Measurements from ENCODE around the gene ADCY5.

ADCY5 gene

DNA sequence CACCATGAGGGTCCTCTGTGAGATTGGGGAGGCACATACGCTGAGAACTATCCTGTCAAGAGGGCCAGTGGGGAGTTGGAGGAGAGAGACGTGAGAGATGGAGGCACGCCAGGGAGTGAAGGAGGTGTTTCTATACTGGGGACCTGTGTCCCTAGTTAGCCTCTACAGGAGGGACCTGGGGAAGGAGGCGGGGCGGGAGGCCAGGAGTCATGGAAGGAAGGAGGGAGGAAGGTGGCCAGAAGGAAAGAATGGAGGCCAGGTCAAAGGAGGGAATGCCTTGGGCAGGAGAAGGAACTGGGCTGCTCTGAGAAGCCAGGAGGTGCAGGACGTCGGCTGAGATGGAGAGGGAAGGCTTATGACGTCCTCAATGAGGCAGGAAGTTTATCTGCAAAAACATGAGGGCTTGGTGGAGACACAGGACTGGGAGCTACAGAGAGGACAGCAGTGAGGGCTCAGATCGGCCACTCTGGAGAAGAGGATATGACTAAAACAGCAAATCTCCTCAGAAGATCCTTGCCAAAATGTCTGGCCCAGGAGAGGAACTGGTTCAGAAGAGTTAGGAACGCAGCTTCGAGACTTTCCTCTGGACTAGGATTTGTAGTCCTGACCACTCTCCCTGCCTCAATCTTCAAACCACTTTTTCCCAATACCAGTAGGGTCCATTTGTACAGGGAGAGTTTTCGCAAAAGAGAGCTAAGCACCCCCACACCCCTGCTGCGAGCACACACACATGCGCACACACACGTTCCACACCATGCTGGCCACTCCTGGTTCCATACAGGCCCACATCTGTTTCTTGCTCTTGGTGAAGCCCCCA lies 59.9 kb downstream of the ADCY5 start:
- FAIRE-seq = no peak

GRCh38 chr3:123388042-123388441 lies 60.8 kb downstream of the ADCY5 start:
- FAIRE-seq (no peak), DNase-seq (ENCODE audit: insufficient read length) (no peak)
- TF ChIP-seq POLR2A (IDR thresholded peaks at IDR 0.05; ENCODE audit: low read depth, low read length) (no peak), TAF1 (IDR thresholded peaks at IDR 0.05; ENCODE audit: borderline replicate concordance, low read depth, low read length) (no peak), POLR2AphosphoS5 (IDR thresholded peaks at IDR 0.05; ENCODE audit: low read depth, low read length) (no peak)

More for the DNA sequence above, 59.9 kb downstream of the ADCY5 start:
- no peak for TF ChIP-seq POLR2A (IDR thresholded peaks at IDR 0.05; ENCODE audit: low read depth, low read length)
- TF ChIP-seq TAF1 (IDR thresholded peaks at IDR 0.05; ENCODE audit: borderline replicate concordance, low read depth, low read length) = no peak
- TF ChIP-seq POLR2AphosphoS5 (IDR thresholded peaks at IDR 0.05; ENCODE audit: low read depth, low read length) = no peak
- DNase-seq (ENCODE audit: insufficient read length) = no peak

DNA sequence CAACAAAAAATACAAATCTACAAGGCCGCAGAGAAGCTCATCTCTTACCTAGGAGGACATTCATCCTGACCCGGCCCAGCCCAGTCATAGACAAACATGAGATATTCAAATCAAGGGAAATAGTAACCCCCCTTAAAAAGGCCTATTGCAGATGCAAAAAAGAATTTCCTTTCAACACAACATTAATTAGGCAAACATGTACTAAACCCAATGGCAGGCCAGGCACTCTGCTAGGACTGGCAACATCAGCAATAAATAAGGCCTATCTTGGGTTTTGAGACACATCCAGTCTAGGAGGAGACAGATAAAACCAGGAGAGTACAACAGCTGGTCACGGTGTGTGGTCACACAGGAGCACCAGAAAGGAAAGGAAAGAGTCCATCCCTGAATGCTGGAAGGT lies 61.4 kb downstream of the ADCY5 start:
- DNase-seq (ENCODE audit: insufficient read length) (no peak), FAIRE-seq (no peak)
- TF ChIP-seq POLR2A (IDR thresholded peaks at IDR 0.05; ENCODE audit: low read depth, low read length) = no peak
- no peak for TF ChIP-seq TAF1 (IDR thresholded peaks at IDR 0.05; ENCODE audit: borderline replicate concordance, low read depth, low read length)
- TF ChIP-seq POLR2AphosphoS5 (IDR thresholded peaks at IDR 0.05; ENCODE audit: low read depth, low read length) = no peak

DNA sequence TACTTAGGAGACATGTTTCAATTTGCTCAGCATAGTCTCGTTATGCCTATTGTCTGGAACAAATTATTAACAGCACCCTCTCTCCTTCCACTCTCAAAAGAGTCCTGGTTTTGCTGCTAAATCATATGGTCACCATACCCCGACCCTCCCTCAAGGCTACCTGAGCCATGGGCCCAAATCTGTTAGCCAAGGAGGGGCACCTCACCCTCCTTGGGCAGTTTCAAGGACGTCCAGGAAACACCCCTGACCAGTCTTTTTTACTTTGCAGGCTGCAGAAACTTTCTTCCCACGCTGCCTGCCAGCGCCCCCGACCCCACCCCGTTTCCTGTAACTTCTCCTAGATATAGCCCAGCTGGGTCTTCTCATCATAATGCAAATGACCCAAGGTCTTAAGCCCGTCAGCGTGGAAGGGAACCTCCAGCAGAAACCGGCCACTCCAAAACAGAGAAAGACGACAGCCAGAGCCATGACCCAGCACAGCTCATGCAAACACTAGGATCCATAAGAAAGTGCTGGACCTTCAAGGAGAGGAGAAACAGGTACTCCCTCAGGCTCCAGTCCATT lies 62.3 kb downstream of the ADCY5 start:
- TF ChIP-seq POLR2AphosphoS5 (IDR thresholded peaks at IDR 0.05; ENCODE audit: low read depth, low read length) = no peak
- no peak for TF ChIP-seq TAF1 (IDR thresholded peaks at IDR 0.05; ENCODE audit: borderline replicate concordance, low read depth, low read length)
- no peak for TF ChIP-seq POLR2A (IDR thresholded peaks at IDR 0.05; ENCODE audit: low read depth, low read length)
- DNase-seq (ENCODE audit: insufficient read length) = no peak
- no peak for FAIRE-seq

DNA sequence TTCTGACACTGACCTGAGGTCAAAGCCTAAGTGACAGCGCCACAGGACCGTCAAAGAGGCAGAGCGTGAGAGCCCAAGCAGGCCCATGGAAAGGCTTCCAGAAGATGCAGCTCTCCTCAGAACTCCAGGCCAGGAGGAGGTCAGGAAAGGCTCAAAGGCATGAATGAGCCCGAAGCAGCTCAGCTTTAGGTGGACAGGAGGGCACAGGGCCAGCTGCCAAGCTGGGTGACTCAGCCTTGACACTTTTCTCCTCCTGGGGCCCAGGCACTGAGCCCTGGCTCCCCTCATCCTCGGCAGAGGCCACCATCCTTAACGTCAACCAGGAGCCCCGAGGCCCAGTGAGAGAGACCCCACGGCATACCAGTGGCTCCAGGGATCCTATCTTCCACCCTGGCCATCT lies 62.9 kb downstream of the ADCY5 start:
- TF ChIP-seq POLR2A (IDR thresholded peaks at IDR 0.05; ENCODE audit: low read depth, low read length) (no peak), TAF1 (IDR thresholded peaks at IDR 0.05; ENCODE audit: borderline replicate concordance, low read depth, low read length) (no peak), POLR2AphosphoS5 (IDR thresholded peaks at IDR 0.05; ENCODE audit: low read depth, low read length) (no peak)
- no peak for FAIRE-seq
- no peak for DNase-seq (ENCODE audit: insufficient read length)

DNA sequence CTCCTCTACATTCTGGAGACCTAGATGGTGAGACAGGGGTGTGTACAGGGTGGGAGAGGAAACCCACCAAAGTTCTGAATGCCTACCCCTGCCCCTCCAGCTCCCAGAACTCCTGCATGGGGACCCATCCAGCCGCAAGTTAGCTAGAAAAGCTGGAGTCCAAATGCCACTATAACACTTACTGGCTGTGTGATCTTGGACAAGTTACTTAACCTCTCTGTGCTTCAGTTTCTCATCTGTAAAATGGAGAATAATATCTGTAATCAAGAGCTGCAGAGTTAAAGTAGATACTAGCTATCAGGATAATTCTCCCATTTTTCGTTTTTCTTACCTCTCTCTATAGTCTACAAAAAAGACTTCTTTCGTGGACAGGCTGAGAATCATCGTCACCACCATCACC lies 63.4 kb downstream of the ADCY5 start:
- TF ChIP-seq TAF1 (IDR thresholded peaks at IDR 0.05; ENCODE audit: borderline replicate concordance, low read depth, low read length) = no peak
- no peak for TF ChIP-seq POLR2A (IDR thresholded peaks at IDR 0.05; ENCODE audit: low read depth, low read length)
- TF ChIP-seq POLR2AphosphoS5 (IDR thresholded peaks at IDR 0.05; ENCODE audit: low read depth, low read length) = no peak
- FAIRE-seq = no peak
- no peak for DNase-seq (ENCODE audit: insufficient read length)

DNA sequence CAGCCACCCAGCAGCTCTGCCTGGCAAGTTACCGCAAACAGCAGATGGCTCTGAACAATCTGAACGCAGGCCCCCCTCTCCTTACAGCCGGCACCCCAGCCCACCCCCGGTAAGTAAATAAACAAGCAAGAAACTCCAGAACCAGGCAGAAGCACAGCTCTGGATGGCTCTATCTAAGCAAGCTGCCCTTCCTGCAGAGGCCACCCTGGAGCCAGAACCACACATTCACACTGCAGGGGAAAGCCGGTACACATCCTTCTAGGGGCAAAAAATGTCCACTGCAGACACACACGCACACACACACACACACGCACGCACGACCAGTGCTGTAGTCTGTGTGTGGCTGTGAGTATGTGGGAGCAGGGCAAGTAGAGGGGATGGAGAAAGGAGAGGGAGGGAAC lies 63.9 kb downstream of the ADCY5 start:
- FAIRE-seq = no peak
- DNase-seq (ENCODE audit: insufficient read length) = no peak
- TF ChIP-seq POLR2A (IDR thresholded peaks at IDR 0.05; ENCODE audit: low read depth, low read length) (no peak), TAF1 (IDR thresholded peaks at IDR 0.05; ENCODE audit: borderline replicate concordance, low read depth, low read length) (no peak), POLR2AphosphoS5 (IDR thresholded peaks at IDR 0.05; ENCODE audit: low read depth, low read length) (no peak)

GRCh38 chr3:123384256-123384655 lies 64.6 kb downstream of the ADCY5 start:
- TF ChIP-seq TAF1 (IDR thresholded peaks at IDR 0.05; ENCODE audit: borderline replicate concordance, low read depth, low read length) = no peak
- TF ChIP-seq POLR2A (IDR thresholded peaks at IDR 0.05; ENCODE audit: low read depth, low read length) = no peak
- TF ChIP-seq POLR2AphosphoS5 (IDR thresholded peaks at IDR 0.05; ENCODE audit: low read depth, low read length) = no peak
- FAIRE-seq (no peak), DNase-seq (ENCODE audit: insufficient read length) (no peak)

DNA sequence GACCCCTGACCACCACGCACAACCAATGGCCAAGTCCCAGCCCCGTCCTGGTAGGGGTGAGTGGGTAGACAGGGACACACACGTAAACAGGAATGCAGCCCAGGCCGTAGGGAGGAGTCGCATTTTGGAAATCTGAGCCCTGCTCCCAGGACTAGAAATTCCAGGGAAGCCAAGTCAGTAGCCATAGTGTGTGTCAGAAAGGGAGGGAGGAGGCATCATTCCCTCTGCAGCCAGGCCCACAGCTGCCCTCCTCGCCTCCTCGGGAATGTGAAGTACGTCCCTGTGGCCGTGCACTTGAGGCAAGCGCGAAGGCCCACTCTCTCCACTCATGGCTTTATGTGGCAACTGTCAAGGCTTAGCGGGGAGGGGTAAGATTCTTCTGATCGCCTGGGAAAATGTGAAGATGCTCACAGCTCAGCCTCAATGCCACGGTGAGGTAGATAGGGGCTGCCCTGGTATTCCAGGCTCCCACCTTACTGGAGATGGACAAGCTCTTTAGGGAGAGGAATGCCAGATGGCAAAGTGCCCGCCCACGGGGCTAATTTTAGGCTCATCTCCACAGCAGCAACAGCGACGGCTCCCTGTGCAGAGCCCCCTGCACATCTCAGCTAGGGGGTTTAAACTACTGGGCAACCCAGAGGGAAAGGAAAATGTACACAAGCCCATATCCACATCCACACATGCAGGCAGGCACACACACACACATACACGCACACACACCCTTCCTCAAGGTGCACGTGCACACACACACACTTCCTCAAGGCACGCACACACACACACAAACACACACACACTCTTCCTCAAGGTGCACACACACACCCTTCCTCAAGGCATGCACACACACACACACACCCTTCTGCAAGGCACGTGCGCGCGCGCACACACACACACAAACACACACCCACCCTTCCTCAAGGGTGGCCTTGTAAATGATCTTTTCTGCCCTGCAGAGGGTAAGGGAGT lies 65.5 kb downstream of the ADCY5 start:
- no peak for TF ChIP-seq POLR2A (IDR thresholded peaks at IDR 0.05; ENCODE audit: low read depth, low read length)
- TF ChIP-seq POLR2AphosphoS5 (IDR thresholded peaks at IDR 0.05; ENCODE audit: low read depth, low read length) = no peak
- no peak for TF ChIP-seq TAF1 (IDR thresholded peaks at IDR 0.05; ENCODE audit: borderline replicate concordance, low read depth, low read length)
- DNase-seq (ENCODE audit: insufficient read length) = no peak
- no peak for FAIRE-seq

- no peak for TF ChIP-seq POLR2AphosphoS5 (IDR thresholded peaks at IDR 0.05; ENCODE audit: low read depth, low read length)
- TF ChIP-seq TAF1 (IDR thresholded peaks at IDR 0.05; ENCODE audit: borderline replicate concordance, low read depth, low read length) = no peak
- no peak for TF ChIP-seq POLR2A (IDR thresholded peaks at IDR 0.05; ENCODE audit: low read depth, low read length)
- no peak for DNase-seq (ENCODE audit: insufficient read length)
- FAIRE-seq = no peak
Observed at GRCh38 chr3:123380261-123380660, 68.6 kb downstream of the ADCY5 start.

Data from GM12892 (cell line).